Smooth muscle cell (in vitro differentiated cells): ENCODE results near the gene KCNQ1. TPM values are rescaled to one million over a fixed set of nuclear protein-coding genes. Genes with fewer than 3 reads are reported as not detected.

Experiments
- DNase-seq: peaks from one replicate; lab custom pipeline; 2025; ENCODE audit not compliant: unreplicated experiment; lab: John Stamatoyannopoulos, UW
- H2AFZ ChIP-seq: fragments of 200-600 bp; sonication (generic); 2 replicates; pipeline ENCODE4 v1.6.0; 2016; ENCODE audit warnings: antibody characterized with exemption, low read depth, mild to moderate bottlenecking
- H3F3A ChIP-seq: fragments of 200-600 bp; sonication (generic); 2 replicates; pipeline ENCODE4 v1.6.0; 2017; ENCODE audit warnings: antibody characterized with exemption, low read depth
- H3K27ac ChIP-seq: fragments of 200-600 bp; sonication (generic); 2 replicates; pipeline ENCODE4 v1.5.1; 2016; ENCODE audit warnings: low read depth, mild to moderate bottlenecking
- H3K27me3 ChIP-seq: fragments of 200-600 bp; sonication (generic); 2 replicates; pipeline ENCODE4 v1.6.1; 2016; ENCODE audit warnings: low read depth, mild to moderate bottlenecking
- H3K36me3 ChIP-seq: fragments of 200-600 bp; sonication (generic); 2 replicates; pipeline ENCODE4 v1.5.1; 2016; ENCODE audit warnings: low read depth
- H3K4me1 ChIP-seq: fragments of 200-600 bp; sonication (generic); 2 replicates; pipeline ENCODE4 v1.5.1; 2016; ENCODE audit warnings: low read depth
- H3K4me2 ChIP-seq: fragments of 200-600 bp; sonication (generic); 2 replicates; pipeline ENCODE4 v1.6.0; 2016; ENCODE audit warnings: mild to moderate bottlenecking
- H3K4me3 ChIP-seq: fragments of 200-600 bp; sonication (generic); 2 replicates; pipeline ENCODE4 v1.5.1; 2016; ENCODE audit warnings: mild to moderate bottlenecking
- H3K79me2 ChIP-seq: fragments of 200-600 bp; sonication (generic); 2 replicates; pipeline ENCODE4 v1.6.0; 2016; ENCODE audit warnings: low read depth, mild to moderate bottlenecking
- H3K9ac ChIP-seq: fragments of 200-600 bp; sonication (generic); 2 replicates; pipeline ENCODE4 v1.6.0; 2016; ENCODE audit warnings: low read depth
- H3K9me3 ChIP-seq: fragments of 200-600 bp; sonication (generic); replicated peaks from 2 replicates; pipeline ENCODE4 v1.5.1; 2016; ENCODE audit warnings: low read depth
- H4K20me1 ChIP-seq: fragments of 200-600 bp; sonication (generic); 2 replicates; pipeline ENCODE4 v1.6.0; 2016; ENCODE audit warnings: low read depth
- CTCF ChIP-seq: fragments of 200-600 bp; sonication (generic); IDR thresholded peaks from 2 replicates; pipeline ENCODE4 v1.5.1; 2017; ENCODE audit warnings: borderline replicate concordance, mild to moderate bottlenecking, antibody characterized with exemption; ENCODE audit not compliant: insufficient read depth, poor library complexity, severe bottlenecking
- WGBS: methylation state at CpG from one replicate; pipeline ENCODE4 v1.1.7; 2016; ENCODE audit warnings: low lambda C conversion rate; 5-methylcytosine and 5-hydroxymethylcytosine counted together
- polyA plus RNA-seq: library from polyadenylated mRNA; unstranded; fragments of >200 nt; fragmentation: Nextera tagmentation; extraction: Ambion mirVana; gene quantifications from 2 replicates; pipeline ENCODE4 v1.2.1, GENCODE V29; 2016
- total RNA-seq: library from RNA; depleted of rRNA; stranded (reverse); fragments of >200 nt; gene quantifications from 2 replicates; pipeline ENCODE4 v1.2.3, GENCODE V29; 2014

Gene KCNQ1
- total and polyA plus RNA-seq, 2 experiments from 2014 or later: 1.3 to 2.3 TPM

- no peak overlapping the region for H3K4me2 ChIP-seq
- H3K9me3 ChIP-seq: no peaks in the 10 kb centered on the region
- H3K27me3 ChIP-seq: peaks cover 6% of the 10 kb centered on the region
- no peaks in the 10 kb centered on the region for H4K20me1 ChIP-seq
- H3K9ac ChIP-seq: no peak overlapping the region
- no peak overlapping the region for H3K4me3 ChIP-seq
- no peaks in the 10 kb centered on the region for H3K36me3 ChIP-seq
- H3K4me1 ChIP-seq: no peaks in the 10 kb centered on the region
- H3F3A ChIP-seq: no peaks in the 10 kb centered on the region
- DNase-seq: no peak
- no peak for TF ChIP-seq CTCF
- H3K27ac ChIP-seq: no peak overlapping the region
- H2AFZ ChIP-seq: no peak overlapping the region
- WGBS: 76% methylated on average over 15 of the region's 15 CpGs
- H3K79me2 ChIP-seq: no peaks in the 10 kb centered on the region
These were observed 79.8 kb downstream of the KCNQ1 start for GRCh38 chr11:2524446-2525165.

- Histone ChIP-seq H3K36me3 (no peaks in the 10 kb centered on the region), H3K9ac (no peak overlapping the region), H3K4me1 (no peaks in the 10 kb centered on the region), H3K9me3 (no peaks in the 10 kb centered on the region), H3K4me2 (no peak overlapping the region), H3K27me3 (peaks cover 7% of the 10 kb centered on the region), H3F3A (no peaks in the 10 kb centered on the region), H4K20me1 (no peaks in the 10 kb centered on the region), H3K79me2 (no peaks in the 10 kb centered on the region), H2AFZ (no peak overlapping the region), H3K27ac (no peak overlapping the region), H3K4me3 (no peak overlapping the region)
- DNase-seq: no peak
- TF ChIP-seq CTCF: no peak
- WGBS: 88% methylated on average over 17 of the region's 17 CpGs
These were observed 80.5 kb downstream of the KCNQ1 start for GRCh38 chr11:2525166-2525861.

- H3K4me2 ChIP-seq: no peak overlapping the region
- 95% methylated on average over 13 of the region's 15 CpGs for WGBS
- H3K27me3 ChIP-seq: peaks cover 8% of the 10 kb centered on the region
- H4K20me1 ChIP-seq: no peaks in the 10 kb centered on the region
- no peak overlapping the region for H3K27ac ChIP-seq
- TF ChIP-seq CTCF: no peak
- DNase-seq: no peak
- H2AFZ ChIP-seq: no peak overlapping the region
- H3K9ac ChIP-seq: no peak overlapping the region
- H3K4me1 ChIP-seq: no peaks in the 10 kb centered on the region
- H3F3A ChIP-seq: no peaks in the 10 kb centered on the region
- no peak overlapping the region for H3K4me3 ChIP-seq
- H3K36me3 ChIP-seq: no peaks in the 10 kb centered on the region
- no peaks in the 10 kb centered on the region for H3K9me3 ChIP-seq
- no peaks in the 10 kb centered on the region for H3K79me2 ChIP-seq
These were observed 81.4 kb downstream of the KCNQ1 start for GRCh38 chr11:2525941-2526807.
